SIG-M5 treated with dmso at 0.1 percent for 504 hours (cell line): ENCODE results near the gene KRT6C.
"Not testable (repeated sequence)": the region's sequence is repeated elsewhere in the genome, so short reads cannot be mapped to it uniquely, and the experiment has no call there.

Experiments
- DNase-seq: peaks from one replicate; lab custom pipeline; 2025; ENCODE audit not compliant: unreplicated experiment; lab: John Stamatoyannopoulos, UW

Gene KRT6C

DNA sequence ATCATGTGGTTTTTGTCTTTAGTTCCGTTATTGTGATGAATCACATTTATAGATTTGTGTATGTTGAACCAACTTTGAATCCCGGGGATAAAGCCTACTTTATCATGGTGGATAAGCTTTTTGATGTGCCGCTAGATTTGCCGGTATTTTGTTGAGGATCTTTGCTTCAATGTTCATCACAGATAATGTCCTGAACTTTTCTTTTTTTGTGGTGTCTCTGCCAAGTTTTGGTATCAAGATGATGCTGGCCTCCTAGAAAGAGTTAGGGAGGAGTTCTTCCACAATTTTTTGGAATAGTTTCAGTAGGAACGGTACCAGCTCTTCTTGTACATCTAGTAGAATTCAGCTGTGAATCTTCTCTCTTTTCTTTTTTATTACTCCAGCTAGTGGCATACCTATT is 14.7 kb downstream of the KRT6C start:
- DNase-seq, result no peak

DNA sequence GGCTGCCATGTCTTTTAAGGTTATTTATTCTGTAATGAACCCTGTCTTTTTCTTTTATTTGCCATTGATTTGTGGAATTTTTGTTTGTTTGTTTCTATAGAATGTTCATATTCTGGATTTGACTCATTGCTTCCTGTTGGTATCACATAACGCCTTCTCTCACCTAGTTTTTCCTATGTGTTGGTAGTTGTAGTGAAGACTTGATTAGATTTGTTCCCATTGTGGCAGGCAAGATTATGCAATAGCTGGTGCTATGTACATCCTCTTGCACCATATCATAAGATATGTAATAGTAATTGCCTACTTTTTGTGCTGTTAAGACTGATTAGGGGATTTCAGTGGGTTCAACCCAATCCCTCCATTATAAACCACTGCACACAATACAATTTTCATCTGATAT is 17.8 kb downstream of the KRT6C start:
- DNase-seq, result no peak

DNA sequence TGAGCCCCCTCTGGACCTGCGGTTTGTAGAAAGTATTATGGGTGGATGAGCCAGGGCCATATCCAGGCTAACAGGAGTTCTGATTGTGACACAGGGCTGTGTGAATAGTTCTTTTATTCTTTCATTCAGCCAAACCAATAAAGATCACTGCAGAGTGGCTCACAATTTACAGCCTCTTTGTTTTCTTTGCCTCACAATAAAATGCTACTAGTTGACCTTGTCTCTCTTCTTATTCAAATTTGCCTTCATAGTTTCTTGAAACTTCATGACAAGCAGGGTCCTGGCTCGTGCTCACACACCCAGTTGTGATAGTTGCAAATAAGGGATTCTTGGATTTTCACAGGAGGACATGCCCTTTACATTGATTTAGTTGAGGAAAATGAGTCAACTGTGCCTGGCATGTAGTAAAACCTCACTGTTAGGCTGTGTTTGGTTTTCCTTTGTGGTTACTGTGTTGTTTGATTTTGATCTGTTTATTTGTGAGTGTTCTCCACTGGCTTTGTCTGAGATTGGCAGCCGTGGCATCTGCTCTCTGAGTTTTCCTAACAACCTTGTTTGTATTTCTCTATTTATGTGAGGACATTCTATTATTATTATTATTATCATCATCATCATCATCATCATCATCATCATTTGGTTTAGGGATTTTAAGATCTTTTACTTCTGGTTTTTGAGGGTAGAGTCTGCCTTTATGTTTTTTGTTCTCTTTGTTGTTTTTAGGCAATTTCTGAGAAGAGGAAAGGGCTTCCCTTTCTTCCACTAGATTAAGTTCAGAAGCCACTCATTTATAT is 19.0 kb downstream of the KRT6C start:
- no peak for DNase-seq

DNA sequence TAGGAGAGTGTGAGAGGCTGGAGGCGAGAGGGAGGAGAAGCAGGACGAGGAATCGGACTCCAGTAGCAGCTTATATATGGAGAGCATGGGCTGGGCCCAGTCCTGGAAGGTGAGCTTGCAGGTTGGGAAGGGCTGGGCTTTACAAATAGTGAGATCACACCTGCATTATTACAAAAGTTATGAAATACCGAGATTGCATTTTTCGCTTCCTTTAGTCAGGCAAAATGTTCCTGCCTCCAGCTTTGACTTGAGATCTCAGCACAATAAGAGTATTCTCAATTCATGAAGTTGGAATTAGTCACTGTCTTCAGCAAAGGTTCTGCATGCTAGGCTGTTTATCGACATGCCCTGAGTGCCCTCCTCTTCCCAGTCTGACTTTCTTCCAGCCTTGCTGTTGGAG is 21.5 kb downstream of the KRT6C start, which contains the start of gene KRT6B:
TSS of gene KRT6B (minus strand) at position 46 of the 400 bp plus-strand sequence. CDS start 68 bp downstream, outside the sequence.
- no peak for DNase-seq

DNA sequence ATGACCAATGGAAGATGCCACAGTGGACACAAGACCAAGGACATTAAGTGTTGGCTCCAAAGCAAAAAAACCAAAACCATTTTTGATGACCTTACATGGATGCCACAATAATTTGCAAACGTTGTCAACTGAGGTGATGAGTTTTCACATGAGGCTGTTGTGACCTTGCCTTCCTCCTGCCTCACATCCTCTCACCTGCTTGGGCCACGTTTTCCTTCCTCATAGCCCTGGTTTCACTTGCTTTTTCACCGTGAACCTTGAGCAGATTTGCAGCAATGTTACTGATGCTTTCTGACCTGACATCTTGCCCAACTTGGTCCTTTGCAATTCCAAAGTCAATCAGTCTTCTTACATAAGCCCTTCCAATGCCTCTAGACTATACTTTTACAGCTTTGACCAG is 25.4 kb downstream of the KRT6C start:
- DNase-seq, result no peak

DNA sequence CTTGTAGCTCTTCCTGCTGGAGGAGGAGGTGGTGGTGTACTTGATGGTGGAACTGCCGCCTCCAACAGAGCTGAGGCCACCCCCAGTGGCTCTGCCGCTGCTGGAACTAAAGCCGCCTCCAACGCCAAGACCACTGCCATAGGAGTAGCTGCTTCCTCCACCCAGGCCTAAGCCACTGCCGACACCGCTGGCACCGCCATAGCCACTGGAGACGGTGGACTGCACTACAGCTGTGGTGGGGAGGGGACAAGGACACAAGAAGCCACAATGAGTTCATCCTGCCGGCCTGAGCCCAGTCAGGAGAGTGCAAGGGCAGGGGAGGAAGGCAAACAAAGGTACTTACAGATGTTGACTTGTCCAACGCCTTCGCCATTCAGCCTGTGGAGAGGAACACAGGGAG is 26.4 kb downstream of the KRT6C start:
- DNase-seq, result not testable (repeated sequence)

DNA sequence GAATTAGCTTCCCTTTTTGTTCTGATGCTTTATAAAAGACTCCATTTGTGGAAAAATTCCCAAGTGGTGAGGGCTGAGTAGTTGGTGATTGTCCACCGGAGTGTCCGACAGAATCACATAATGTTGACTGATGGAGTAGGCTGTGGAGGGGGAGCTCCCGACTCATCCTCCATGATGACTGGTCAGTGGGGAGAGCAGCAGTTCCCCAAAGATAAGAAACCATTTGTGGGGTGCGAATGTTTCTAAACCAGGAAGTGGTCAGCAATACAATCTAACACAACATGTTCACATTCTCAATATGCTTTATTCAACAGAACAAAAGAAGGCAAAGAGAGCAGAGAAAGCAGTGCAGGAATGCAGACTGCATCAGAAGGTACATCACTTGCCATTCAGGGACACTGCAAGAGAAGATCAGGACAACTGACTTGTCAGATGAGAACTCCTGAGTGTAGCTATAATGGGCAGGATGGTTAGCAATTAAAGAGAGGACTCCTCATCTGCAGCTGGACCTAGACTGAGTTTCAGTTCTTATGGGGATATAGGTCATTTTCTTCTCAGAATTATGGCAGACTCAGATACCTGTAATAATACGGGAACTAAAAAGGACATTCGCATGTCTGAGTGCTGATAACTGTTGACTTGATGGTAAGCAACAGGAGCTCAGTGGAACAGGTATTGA is 27.1 kb downstream of the KRT6C start:
- DNase-seq, result no peak

DNA sequence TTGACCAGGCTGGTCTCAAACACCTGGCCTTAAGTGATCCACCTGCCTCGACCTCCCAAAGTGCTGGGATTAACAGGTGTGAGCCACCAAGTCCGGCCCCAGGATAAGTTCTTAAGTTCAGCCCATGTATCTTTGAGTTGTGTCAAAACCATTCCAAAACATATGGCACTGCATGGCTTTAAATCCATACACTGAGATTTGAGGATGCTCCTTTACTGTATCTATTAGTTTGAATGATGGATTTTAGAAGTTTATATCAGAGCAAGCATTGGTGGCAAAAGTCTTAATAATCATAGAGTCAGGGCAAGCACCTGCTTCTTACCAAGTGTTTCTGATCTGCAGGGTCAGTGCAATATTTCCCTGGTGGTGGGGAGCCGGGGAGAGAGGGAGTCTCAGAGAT is 27.7 kb downstream of the KRT6C start:
- no peak for DNase-seq

DNA sequence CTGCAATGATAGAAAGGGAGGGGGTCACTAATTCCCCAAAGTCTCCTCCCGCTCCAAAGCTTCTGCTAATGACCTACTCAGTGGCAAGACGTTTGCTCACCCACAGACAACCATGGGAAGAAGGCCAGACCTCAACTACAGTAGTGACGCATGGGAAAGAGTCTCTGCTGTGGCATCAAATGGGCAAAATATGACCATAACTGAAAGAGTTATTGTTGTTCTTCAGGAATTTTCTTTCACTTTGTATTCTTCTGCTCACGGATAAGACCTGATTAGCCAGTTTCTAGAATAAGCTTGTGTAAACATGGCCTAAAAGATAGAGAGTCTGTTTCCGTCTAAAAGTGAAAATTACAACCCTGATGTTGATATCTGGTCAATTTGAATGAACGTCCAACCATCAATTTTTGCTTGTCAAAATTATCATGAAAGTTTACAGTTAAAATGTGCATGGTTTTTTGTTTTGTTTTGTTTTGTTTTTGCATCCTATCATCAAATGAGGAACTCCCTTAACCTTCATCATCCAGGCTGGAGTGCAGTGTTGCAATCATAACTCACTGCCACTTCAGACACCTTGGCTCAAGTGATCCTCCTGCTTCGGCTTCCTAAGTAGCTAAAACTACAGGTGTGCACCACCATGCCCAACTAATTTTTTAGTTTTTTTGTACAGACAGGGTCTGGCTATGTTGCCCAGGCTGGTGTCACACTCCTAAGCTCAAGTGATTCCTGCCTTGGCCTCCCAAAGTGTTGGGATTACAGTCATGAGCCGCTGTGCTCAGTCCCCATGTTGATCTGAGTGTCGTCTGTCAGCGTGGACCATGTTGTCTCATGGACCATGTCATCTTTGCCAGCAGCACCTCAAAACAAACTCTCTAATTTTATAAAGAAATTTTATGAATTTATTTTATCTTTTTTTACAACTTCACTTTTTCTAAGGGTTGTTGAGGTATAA is 28.7 kb downstream of the KRT6C start:
- DNase-seq, result no peak

DNA sequence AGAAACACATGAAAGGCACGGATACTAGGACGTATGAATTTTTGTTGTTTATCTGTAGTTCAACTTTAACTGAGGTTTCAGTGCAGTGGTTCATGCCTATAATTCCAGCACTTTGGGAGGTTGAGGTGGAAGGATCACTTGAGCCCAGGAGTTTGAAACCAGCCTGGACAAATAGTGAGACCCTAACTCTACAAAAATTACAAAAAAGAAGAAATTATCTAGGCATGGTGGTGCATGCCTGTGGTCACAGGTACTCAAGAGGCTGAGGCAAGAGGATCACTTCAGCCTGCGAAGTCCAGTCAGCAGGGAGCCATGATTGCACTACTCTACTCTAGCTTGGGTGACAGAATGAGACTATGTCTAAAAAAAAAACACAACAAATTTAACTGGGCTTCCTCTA is 29.6 kb downstream of the KRT6C start:
- DNase-seq, result no peak

DNA sequence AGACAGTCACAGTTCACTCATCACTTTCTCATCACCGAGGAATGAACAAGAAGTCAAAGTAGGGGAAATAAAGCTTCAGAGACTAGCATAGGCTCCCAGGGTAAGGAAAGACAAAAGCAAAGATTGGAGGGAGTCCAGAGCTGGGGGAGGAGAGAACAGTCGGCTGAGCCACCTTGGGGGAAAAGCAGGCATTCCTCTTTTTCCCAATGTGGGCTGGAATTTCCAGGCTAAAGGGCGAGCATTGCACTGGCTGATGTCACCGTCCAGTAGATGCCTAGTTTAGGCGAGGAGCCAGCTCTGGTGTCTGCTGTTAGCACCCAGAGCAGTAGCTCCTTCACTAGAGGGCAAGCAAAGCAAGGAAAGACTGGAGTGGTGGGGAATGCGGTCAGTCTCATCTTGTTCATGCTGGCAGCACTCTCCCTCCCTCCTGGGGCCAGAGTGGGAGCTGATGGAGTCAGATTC is 31.0 kb downstream of the KRT6C start:
- no peak for DNase-seq

DNA sequence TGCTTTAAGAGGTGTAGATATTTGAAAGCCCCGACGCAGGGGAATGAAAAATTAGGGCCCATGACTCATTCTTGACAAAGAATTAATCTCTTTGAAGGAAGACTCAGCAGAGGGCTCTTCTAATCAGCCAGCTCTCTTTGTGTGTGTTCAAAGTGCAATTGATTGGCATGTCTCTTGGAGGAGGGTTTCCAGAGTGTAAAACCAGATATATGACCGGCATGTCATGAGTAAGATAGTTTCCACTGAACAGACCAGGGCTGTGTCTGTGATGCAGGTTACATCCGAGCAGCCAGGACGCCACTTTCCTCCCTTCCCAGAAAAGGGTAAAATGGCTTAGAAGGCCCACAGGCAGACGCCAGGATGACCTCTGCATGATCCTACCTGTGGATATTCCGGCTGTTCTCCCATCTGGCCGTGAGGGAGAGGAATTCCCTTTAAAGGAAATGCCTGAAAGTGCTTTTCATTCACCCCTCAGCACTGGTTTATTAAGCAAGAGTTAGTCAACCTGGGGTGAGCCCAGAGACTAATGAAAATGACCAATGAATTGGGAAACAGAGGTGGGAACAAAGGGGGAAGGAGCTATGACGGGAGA is 32.2 kb downstream of the KRT6C start:
- no peak for DNase-seq

DNA sequence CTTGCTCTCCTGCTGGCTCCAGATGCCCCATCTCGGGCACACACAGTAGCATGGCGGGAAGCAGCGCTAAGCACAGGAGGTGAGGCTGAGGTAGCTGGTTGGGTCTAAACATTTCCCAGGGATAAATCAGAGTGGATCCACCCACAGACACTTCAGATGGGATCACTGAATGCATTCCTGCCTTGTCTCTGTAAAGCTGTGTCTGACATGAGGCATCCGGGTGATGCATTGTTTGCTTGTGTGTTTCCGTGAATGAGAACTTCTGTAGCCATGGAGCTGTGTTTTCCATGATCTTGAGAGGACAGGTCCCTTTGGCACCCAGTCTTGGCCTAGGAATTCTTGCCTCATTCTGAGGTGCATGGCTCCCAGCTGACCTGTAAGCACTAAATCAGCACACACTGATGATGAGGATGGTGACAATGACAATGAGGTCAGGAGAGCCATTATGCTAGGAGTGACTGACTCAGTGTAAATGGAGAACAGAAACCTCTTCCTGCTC is 32.7 kb downstream of the KRT6C start:
- no peak for DNase-seq

DNA sequence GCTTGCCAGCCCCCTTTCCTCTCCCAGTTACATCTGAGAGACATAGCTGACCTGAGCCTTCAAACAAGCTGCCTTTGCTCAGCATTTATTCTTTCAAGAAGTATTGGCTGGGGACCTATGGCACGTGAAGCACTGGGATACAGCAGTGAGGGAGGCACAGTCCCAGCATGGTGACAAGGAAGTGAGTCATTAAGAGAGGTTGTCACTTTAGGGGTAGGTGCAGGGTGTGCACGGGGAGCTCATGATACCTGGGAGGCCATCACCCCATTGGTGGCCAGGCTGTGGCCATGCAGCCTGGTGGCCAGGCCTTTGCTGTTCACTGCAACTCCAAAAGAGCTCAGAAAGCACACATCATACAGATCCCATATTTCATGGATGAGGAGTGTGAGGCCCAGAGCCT is 33.8 kb downstream of the KRT6C start:
- DNase-seq, result no peak

DNA sequence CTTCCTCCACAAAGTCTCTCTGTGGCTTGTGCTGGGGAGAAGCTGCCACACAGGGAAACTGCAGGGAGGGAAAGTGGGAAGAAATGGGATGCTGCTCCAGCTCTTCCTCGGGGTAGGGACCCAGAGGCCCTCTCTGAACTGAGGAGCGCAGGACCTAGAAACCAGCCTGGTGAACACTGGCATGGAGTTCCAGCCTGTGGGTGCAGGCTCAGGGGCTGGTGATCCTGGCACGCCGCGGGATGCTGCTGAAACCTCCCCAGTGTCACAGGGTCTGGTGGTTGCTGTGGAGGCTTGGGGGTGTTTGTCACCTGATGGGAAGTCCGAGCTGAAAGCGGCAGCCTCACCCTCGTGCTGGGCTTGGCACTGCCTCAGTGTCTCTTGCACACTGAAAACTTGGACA is 34.2 kb downstream of the KRT6C start:
- no peak for DNase-seq

DNA sequence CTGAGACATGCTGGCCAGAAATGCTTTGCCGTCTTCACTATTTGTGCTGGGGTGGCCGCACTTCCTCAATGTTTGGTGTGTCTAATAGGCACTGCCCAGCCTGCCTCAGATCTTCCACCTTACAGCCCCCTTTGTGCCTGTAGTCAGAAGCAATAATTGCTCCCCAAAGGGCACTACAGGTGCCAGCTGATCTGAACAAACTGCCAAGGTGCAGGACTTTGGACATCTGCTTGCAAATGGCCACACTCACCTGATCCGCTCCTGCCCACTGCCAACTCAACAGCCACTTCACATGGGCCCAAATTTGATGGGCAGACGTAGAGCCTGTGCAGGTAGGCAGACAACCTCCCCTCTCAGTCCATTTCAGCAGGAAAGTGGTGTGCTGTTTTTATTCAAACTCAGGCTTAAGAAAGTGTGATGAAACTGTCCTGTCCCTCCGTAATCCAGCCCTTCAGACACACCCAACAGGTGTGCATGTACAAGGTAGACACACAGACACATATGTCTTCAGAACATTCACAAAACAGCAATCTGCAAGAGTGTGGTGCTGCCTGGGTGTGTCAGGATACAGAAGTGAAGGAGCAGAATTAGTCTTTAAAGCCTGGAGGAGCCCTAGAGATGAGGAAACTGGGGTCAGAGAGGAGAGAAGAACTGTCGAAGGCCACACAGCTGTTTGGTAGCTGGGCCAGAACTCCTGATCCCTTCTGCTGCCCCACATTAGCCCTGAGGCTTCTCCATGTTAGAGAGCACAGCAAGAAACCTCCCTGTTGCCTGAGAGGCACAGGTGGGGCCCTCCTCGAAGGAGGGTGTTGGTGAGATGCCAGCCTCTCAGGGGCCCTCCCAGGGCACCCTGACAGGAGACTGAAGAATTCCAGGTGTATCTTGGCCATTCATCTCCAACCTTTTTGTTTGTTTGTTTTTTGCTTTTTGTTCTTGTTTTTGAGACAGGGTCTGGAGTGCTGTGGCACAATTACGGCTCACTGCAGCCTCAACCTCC is 35.0 kb downstream of the KRT6C start:
- no peak for DNase-seq

DNA sequence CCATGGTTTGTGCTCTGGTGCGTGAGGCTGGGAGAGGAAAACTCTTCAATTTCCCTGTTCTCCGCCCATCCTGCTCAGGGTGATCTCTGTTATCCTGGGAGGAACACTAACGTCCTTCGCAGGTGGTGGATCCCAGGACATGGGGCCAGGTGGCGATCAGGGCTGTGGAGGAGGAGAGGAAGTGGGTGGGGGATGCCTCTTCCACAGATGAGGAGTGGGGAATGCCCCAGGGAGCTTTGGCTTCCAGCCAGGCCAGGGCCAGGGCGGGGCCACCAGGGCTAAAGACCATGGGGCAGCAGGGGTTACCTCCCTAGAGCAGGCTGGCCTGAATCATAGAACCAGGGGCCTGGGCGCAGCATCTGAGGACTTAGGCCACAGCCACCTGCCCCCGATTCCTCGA is 36.1 kb downstream of the KRT6C start:
- no peak for DNase-seq

DNA sequence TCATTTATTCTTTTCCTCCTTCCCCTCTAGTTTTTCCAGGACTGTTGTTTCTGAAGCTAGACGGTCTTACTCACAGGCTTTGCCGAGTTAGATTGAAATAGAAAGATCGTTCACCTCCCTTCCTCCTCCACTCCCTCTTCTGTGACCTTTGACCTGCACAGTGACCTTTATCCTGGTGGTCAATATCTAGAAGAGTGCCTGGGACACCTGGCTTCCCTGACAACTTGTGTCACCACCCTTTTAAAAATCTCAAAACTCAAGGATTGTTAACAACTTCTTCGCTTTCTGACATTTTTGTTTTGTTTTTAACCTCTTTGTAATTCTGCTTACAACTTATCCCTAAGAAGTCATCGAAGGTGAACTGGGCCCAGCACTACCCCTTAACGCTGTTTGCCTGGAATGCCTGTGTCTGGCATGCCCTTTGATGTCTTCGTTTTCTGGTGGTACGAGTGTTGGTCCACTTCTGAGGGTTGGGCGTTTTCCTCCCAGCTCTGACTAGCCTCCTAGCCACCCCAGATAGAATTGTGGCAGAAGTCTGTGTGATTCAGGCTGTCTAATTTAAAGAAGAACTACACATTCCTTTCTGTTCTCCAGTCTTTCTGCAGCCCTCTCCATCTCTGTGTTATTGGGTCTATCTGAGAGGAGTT is 36.7 kb downstream of the KRT6C start:
- DNase-seq, result no peak
